ENCODE data around the gene RGL1.

DNA sequence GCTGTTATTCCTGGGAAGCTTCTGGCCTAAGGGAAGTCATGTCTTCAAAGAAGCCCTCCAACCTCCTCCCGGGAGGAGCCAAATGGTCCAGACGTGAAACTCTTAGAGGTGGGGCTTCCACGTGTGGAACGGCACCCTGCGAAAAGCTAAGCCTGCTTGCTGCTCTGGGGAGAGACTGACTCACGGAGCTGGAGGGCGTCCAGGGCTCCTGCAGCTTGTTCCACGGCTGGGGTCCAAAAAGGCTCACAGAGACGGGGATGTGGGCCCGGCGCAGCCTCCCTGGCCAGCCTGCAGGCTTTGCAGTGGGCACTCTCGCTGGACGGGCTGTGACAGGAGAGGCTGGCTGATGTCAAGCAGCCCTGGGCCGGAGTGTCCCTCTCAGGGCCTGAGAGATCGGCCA lies 127.5 kb downstream of the RGL1 start:
- TF ChIP-seq, protein P1, sequence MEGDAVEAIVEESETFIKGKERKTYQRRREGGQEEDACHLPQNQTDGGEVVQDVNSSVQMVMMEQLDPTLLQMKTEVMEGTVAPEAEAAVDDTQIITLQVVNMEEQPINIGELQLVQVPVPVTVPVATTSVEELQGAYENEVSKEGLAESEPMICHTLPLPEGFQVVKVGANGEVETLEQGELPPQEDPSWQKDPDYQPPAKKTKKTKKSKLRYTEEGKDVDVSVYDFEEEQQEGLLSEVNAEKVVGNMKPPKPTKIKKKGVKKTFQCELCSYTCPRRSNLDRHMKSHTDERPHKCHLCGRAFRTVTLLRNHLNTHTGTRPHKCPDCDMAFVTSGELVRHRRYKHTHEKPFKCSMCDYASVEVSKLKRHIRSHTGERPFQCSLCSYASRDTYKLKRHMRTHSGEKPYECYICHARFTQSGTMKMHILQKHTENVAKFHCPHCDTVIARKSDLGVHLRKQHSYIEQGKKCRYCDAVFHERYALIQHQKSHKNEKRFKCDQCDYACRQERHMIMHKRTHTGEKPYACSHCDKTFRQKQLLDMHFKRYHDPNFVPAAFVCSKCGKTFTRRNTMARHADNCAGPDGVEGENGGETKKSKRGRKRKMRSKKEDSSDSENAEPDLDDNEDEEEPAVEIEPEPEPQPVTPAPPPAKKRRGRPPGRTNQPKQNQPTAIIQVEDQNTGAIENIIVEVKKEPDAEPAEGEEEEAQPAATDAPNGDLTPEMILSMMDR (conservative IDR thresholded peaks at IDR 0.05 in 1 of 2, IDR thresholded peaks at IDR 0.05 in 1 of 2; ENCODE audit: low read depth in 1 of 2, low read length in 2 of 2) = no peak
- no peak for TF ChIP-seq EZH2 (IDR thresholded peaks at IDR 0.05; ENCODE audit: low read length, missing control alignments)
